Measurements from ENCODE around the gene PRKAR2A. TPM values are rescaled to one million over a fixed set of nuclear protein-coding genes. Genes with fewer than 3 reads are reported as not detected.

Gene PRKAR2A
- total and polyA plus RNA-seq, 2 donors (not counting 3 experiments of a cell fraction or from before 2014, with no cell fraction given), result 8.6 to 69.9 TPM

GRCh38 chr3:48852151-48852550 lies 4.5 kb upstream of the PRKAR2A start:
- FAIRE-seq, result no peak
- dilution Hi-C loops (cut with MboI; ENCODE audit: extremely low pct_ligation_motif_present, low sequenced_read_pairs), result no loop called here

GRCh38 chr3:48851407-48851806 lies 3.7 kb upstream of the PRKAR2A start:
- no peak for FAIRE-seq
- H3K79me2 ChIP-seq (ENCODE audit: control insufficient read depth, insufficient read depth, low read length), result peaks cover 5% of the 10 kb centered on the region
- H2AFZ ChIP-seq (ENCODE audit: low read depth, low read length), result no peak overlapping the region
- BruUV-seq (replicated peaks), result no TSS peak
- peaks cover 7% of the 10 kb centered on the region for H3K4me1 ChIP-seq (ENCODE audit: control insufficient read depth, extremely low read depth, insufficient read depth, low read length)
- CTCF ChIA-PET, result no interaction called here
- dilution Hi-C loops (cut with MboI; ENCODE audit: extremely low pct_ligation_motif_present, low sequenced_read_pairs) (no loop called here), intact Hi-C loops (cut with micrococcal nuclease) (no loop called here)
- H3K4me3 ChIP-seq (replicated peaks in 1 of 3; ENCODE audit: insufficient read depth in 1 of 3, low read depth in 1 of 3, low read length in 3 of 3), result no peak overlapping the region
- H3K27ac ChIP-seq (ENCODE audit: insufficient read depth, low read depth, low read length), result no peak overlapping the region
- POLR2A ChIA-PET, result no interaction called here
- no peak overlapping the region for H3K9ac ChIP-seq (replicated peaks; ENCODE audit: extremely low read depth, insufficient read depth, low read length)
- no peak for DNase-seq (ENCODE audit: low read depth, low spot score)
- H3K36me3 ChIP-seq (ENCODE audit: control insufficient read depth in 2 of 2, extremely low read depth in 1 of 2, insufficient read depth in 2 of 2, low read length in 2 of 2), result no peaks in the 10 kb centered on the region
- no peak overlapping the region for H3K4me2 ChIP-seq (ENCODE audit: insufficient read depth, low read length)
- H3K9me1 ChIP-seq (replicated peaks; ENCODE audit: control insufficient read depth, extremely low read depth, insufficient read depth, low read length), result no peaks in the 10 kb centered on the region
- no peaks in the 10 kb centered on the region for H3K27me3 ChIP-seq (ENCODE audit: control insufficient read depth in 2 of 2, insufficient read depth in 2 of 2, low read length in 2 of 2)
- TF ChIP-seq CTCF (IDR thresholded peaks at IDR 0.05; ENCODE audit: extremely low read depth in 1 of 2, insufficient read depth in 1 of 2, low read depth in 1 of 2, low read length in 2 of 2), result no peak
- no peak for TF ChIP-seq JUN (IDR thresholded peaks at IDR 0.05; ENCODE audit: borderline replicate concordance, insufficient read depth, insufficient read length, low read depth)
- no peak for TF ChIP-seq MYC (IDR thresholded peaks at IDR 0.05; ENCODE audit: low read depth, low read length)
- no peak for TF ChIP-seq FOS (IDR thresholded peaks at IDR 0.05; ENCODE audit: borderline replicate concordance, insufficient read depth, low read length)
- TF ChIP-seq POLR2A (IDR thresholded peaks at IDR 0.05; ENCODE audit: low read depth, low read length), result no peak
- no peak for TF ChIP-seq EZH2 (IDR thresholded peaks at IDR 0.05; ENCODE audit: borderline replicate concordance, low read depth, low read length, severe bottlenecking)
- no peaks in the 10 kb centered on the region for H3K9me3 ChIP-seq (replicated peaks; ENCODE audit: control insufficient read depth, insufficient read depth, low read length)
- no peaks in the 10 kb centered on the region for H4K20me1 ChIP-seq (replicated peaks; ENCODE audit: control insufficient read depth, extremely low read depth, insufficient read depth, low read length)

More at GRCh38 chr3:48852151-48852550, 4.5 kb upstream of the PRKAR2A start:
- no peak overlapping the region for H2AFZ ChIP-seq (ENCODE audit: low read depth, low read length)
- ChIA-PET POLR2A (no interaction called here), CTCF (no interaction called here)
- no peaks in the 10 kb centered on the region for H3K27me3 ChIP-seq (ENCODE audit: control insufficient read depth in 2 of 2, insufficient read depth in 2 of 2, low read length in 2 of 2)
- DNase-seq (ENCODE audit: low read depth, low spot score), result no peak
- intact Hi-C loops (cut with micrococcal nuclease), result no loop called here
- H3K4me3 ChIP-seq (replicated peaks in 1 of 3; ENCODE audit: insufficient read depth in 1 of 3, low read depth in 1 of 3, low read length in 3 of 3), result no peak overlapping the region
- no peaks in the 10 kb centered on the region for H3K9me3 ChIP-seq (replicated peaks; ENCODE audit: control insufficient read depth, insufficient read depth, low read length)
- no peaks in the 10 kb centered on the region for H3K79me2 ChIP-seq (ENCODE audit: control insufficient read depth, insufficient read depth, low read length)
- no TSS peak for BruUV-seq (replicated peaks)
- no peaks in the 10 kb centered on the region for H3K9me1 ChIP-seq (replicated peaks; ENCODE audit: control insufficient read depth, extremely low read depth, insufficient read depth, low read length)
- peaks cover 2% of the 10 kb centered on the region for H3K4me1 ChIP-seq (ENCODE audit: control insufficient read depth, extremely low read depth, insufficient read depth, low read length)
- H3K9ac ChIP-seq (replicated peaks; ENCODE audit: extremely low read depth, insufficient read depth, low read length), result no peak overlapping the region
- no peak overlapping the region for H3K27ac ChIP-seq (ENCODE audit: insufficient read depth, low read depth, low read length)
- H4K20me1 ChIP-seq (replicated peaks; ENCODE audit: control insufficient read depth, extremely low read depth, insufficient read depth, low read length), result no peaks in the 10 kb centered on the region
- H3K4me2 ChIP-seq (ENCODE audit: insufficient read depth, low read length), result no peak overlapping the region
- no peak for TF ChIP-seq MYC (IDR thresholded peaks at IDR 0.05; ENCODE audit: low read depth, low read length)
- no peak for TF ChIP-seq POLR2AphosphoS5 (IDR thresholded peaks at IDR 0.05; ENCODE audit: insufficient read depth, low read depth, low read length)
- no peak for TF ChIP-seq EZH2 (IDR thresholded peaks at IDR 0.05; ENCODE audit: borderline replicate concordance, low read depth, low read length, severe bottlenecking)
- TF ChIP-seq CTCF (IDR thresholded peaks at IDR 0.05; ENCODE audit: extremely low read depth in 1 of 2, insufficient read depth in 1 of 2, low read depth in 1 of 2, low read length in 2 of 2), result no peak
- TF ChIP-seq FOS (IDR thresholded peaks at IDR 0.05; ENCODE audit: borderline replicate concordance, insufficient read depth, low read length), result no peak
- H3K36me3 ChIP-seq (ENCODE audit: control insufficient read depth in 2 of 2, extremely low read depth in 1 of 2, insufficient read depth in 2 of 2, low read length in 2 of 2), result no peaks in the 10 kb centered on the region

Data from endothelial cell of umbilical vein (primary cell).